HG02973 (cell line): ENCODE results near the gene MED13.

Experiments used
- ATAC-seq: cut with Tn5 transposase; IDR thresholded peaks from one replicate; pipeline ENCODE4 v1.9.1; 2021; ENCODE audit warnings: moderate library complexity; ENCODE audit not compliant: unreplicated experiment

The MED13 gene, protein sequence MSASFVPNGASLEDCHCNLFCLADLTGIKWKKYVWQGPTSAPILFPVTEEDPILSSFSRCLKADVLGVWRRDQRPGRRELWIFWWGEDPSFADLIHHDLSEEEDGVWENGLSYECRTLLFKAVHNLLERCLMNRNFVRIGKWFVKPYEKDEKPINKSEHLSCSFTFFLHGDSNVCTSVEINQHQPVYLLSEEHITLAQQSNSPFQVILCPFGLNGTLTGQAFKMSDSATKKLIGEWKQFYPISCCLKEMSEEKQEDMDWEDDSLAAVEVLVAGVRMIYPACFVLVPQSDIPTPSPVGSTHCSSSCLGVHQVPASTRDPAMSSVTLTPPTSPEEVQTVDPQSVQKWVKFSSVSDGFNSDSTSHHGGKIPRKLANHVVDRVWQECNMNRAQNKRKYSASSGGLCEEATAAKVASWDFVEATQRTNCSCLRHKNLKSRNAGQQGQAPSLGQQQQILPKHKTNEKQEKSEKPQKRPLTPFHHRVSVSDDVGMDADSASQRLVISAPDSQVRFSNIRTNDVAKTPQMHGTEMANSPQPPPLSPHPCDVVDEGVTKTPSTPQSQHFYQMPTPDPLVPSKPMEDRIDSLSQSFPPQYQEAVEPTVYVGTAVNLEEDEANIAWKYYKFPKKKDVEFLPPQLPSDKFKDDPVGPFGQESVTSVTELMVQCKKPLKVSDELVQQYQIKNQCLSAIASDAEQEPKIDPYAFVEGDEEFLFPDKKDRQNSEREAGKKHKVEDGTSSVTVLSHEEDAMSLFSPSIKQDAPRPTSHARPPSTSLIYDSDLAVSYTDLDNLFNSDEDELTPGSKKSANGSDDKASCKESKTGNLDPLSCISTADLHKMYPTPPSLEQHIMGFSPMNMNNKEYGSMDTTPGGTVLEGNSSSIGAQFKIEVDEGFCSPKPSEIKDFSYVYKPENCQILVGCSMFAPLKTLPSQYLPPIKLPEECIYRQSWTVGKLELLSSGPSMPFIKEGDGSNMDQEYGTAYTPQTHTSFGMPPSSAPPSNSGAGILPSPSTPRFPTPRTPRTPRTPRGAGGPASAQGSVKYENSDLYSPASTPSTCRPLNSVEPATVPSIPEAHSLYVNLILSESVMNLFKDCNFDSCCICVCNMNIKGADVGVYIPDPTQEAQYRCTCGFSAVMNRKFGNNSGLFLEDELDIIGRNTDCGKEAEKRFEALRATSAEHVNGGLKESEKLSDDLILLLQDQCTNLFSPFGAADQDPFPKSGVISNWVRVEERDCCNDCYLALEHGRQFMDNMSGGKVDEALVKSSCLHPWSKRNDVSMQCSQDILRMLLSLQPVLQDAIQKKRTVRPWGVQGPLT (N-terminal part only)

DNA sequence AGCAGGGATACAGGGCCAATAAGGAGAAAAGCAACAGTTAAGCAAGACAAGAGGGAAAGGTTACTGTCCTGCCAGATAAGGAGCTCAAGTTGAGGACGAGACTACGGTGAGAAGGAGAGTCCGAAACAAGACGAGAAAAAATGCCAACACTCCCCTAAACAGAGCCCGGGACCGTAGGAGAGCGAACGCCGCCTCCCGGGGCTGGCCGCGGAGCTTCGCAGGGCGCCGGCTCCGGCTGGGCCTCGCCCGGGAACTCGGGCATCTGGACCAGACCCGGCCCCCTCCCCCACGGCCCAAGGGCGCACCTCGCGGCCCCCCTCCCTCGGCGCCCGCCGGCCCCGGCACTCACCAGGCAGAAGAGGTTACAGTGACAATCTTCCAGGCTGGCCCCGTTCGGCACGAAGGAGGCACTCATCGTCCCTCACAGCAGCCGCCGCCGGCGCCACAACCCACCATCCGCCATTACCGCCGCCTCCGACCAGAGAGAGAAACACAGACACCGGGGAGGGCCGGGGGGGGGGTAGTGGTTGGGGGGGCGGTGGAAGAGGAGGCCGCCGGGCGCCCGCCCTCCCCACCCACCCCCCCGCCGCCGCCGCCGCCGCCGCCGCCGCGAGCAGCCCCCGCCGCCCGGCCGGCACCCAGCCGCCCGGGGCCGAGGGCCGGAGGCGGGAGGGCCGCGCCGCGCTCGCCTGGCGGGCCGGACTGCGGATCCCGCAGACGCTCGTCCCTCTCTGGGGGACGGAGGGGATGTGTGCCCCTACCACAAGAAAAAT is at the start of gene MED13:
TSS of gene MED13 (minus strand) at position 488 of the 773 bp plus-strand sequence. CDS start at position 415, 73 bp downstream.
- peak; percentile 28 for ATAC-seq

DNA sequence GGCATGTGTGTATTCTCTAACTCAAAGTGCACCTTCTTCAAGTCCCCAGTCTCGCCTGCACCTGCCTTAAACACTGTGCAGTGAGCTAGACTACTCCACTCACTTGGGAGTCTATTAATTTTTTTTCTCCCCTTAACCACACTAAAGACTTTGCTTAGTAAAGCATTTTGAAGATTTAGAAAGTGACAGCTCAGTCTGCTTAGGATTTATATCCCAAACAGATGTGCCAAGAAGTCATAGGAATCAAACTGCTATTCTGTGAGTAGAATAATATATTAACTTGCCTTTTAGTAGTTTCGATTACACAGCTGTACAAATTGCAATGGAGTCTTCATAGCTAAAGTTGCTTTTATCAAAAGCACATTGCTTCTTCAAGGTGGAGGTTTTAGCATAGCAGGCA is 47.2 kb upstream of the MED13 start:
- no peak for ATAC-seq

DNA sequence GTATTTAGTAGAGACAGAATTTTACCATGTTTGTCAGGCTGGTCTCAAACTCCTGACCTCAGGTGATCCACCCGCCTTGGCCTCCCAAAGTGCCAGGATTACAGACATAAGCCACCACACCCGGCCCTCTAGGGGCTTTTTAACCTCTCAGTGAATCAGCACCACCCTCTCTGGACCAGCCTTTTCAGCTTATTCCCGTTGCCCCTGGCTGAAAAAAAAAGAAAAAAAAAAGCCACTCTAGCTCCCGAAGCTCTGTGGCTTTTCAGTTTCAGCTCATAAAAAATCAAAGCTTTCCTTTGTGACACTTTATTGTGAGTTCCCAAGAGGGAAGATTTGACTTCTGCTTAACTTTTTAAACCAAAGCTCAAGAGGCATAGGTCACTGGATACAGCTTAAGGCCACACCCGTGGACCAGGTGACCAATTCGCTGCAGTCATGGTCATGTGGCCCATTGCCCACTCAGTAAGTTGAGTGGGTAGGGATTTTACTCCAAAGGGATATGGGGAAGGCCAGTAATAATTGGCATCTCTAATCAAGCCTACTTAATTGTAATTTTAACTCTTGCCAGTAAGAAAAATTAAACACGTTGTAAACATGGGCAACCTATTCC is 46.6 kb upstream of the MED13 start:
- ATAC-seq = no peak

DNA sequence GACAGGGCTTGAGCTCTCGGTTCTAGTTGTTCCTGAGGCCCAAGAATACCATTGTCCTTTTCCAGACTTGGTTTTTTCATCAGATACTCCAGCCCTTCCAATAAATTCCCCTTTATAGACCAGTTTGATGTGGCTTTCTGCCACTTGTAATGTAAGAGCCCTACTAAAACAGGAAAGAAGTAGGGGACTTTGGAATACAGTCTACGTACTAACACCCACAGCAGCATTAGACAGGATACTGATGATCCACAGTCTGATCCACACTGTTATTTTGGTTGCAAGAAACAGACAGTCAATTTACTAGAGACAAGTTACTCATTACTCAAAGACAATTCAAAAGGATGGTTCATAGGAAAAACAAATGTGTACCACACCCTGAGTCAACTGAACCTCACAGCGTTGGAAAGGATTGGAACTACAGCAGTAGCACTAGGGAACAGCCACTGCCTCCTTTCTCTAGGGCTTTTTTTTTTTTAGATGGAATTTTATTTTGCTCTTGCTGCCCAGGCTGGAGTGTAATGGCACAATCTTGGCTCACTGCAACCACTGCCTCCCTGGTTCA is 45.9 kb upstream of the MED13 start:
- ATAC-seq = no peak

DNA sequence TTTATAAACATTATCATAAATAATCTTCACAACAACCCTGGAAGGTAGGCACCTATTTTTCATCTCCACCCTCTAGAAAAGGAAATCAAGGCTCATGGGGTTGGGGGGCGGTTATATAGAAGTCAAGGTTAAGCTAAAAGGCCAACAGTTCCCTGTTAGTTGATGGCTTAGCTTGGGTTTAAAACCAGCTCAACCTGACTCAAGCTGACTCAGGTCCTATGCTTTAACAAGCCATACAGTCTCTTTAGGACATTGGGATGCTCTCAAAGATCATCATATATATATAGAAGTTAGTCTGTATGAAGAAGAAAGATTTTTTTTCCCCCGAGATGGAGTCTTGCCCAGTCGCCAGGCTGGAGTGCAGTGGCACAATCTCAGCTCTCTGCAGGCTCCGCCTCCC is 44.8 kb upstream of the MED13 start:
- ATAC-seq = no peak

DNA sequence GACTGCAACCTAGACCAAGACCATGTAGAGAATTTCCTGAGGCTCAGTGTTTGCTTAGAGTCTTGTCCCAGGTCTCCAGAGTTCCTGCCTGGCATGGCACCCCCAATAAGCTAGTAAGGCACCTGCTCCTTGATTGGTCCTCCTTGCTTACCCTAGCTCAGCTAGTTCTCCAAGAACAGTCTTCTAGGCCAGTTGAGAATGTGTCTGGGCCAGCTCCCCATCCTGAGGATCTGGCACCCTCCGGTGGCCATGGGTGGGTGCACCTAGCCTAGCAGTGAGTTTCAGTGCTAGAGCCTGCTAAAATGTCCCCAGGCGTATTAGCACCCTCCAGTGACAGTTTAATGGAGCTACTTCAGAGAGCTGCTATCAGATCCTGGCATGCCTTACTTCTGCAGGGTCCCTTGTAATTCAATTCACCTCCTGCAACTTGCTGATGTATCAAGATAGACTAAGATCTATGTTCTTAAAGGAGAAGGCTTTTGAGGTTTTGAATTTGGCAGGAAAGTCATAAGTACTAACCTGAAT is 44.4 kb upstream of the MED13 start:
- peak; percentile 99 for ATAC-seq

DNA sequence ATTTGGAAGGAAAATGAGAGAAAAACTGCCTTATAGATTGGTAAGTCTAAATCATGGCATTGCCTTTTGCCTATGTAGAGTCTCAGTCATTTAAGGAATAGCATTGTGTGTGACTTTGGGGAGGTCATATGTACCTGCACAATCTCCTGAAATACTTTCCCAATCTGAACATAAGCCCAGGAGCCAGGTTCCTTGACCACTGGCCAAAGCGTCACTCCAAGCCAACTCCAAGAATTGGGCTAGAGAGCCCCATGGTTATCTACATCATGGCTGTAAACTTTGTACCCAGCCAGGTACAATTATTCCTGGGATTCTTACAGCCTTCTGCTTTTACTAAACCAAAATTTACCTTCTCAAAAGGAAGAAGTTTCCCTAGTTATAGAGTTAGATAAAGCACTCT is 40.8 kb upstream of the MED13 start:
- ATAC-seq = no peak

DNA sequence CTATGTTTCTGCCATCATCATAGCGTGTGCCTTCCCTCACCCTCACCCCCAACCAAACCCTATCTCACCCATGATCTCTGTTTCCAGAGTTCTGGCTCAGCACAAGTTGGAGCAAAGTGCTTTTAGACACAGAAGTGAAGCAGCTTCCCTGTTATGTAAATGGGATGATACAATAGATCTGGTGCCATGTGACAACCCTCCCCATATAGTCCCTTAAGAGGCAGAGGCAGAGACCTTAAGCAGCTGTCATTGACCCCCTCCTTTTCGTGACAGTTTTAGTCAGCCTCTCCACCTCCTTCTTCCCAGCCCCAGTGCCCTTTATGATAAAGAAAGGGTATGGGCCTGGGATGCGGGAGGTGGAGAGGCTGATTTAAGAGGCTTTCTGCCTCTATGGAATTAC is 40.3 kb upstream of the MED13 start:
- no peak for ATAC-seq

DNA sequence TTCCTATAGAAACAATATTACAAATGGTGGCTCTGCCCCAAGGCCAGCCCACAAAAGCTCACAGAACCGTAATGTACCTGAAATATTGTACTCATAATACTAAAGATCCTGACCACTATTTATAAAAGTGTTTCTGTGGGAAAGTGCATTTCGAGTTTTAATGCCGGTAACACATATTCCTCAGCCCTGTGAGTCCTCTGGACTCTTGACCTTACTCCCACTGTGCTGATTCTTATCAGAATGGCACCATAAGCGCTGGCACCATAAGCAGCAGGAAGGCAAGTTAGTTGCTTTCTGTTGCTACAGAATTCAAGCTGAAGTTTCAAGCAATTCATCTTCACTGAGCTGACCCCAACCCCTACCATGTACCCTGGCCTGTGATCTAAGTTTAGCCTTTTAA is 36.4 kb upstream of the MED13 start:
- no peak for ATAC-seq

DNA sequence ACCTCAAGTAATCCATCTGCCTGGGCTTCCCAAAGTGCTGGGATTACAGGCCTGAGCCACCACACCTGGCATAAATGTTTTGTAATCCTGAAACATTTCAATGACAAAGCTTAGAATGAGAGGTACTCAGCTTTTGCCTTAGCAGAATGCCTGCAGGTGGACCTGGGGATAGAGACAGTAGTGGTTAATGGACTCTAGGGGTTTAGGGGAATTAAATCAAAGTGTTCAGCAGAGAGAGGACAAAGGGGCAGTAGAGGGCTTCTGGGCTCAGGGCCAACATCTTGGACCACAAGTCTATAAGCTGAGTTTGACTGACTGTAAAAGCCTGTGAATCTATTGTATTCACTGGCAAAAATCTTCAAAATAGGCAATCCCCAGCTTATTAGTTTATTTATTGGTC is 36.0 kb upstream of the MED13 start:
- ATAC-seq = no peak

DNA sequence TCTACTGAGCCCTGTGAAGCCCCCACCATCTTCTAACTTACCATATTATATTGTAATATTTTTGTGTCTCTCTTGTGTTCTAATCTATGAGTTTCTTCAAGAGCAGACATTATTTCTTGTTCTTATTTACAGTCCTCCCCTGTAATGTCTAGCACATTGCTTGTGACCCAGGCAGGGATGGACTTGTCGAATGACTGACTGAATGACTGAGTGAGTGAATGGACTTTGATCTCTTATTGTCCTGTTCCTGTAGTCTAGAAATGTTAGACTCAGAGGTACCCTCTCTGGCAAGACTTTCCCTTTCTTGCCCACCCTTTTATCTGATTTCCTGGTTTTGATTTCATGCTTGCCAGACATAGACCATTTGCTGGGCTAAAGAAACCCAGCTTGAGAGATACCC is 35.0 kb upstream of the MED13 start:
- ATAC-seq = no peak

DNA sequence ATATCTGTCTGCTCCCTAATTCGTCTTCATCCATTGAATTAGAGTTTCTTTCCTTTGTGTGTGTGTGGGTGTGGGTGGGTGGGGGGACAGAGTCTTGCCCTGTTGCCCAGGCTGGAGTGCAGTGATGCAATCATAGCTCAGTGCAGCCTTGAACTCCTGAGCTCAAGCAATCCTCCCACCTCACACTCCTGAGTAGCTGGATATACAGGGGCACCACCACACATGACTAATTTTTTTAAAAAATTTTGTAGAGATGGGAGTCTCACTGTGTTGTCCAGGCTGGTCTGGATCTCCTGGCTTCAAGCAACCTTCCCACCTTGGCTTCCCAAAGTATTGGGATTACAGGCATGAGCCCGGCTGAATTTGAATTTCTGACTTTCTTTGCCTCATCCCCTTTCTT is 34.5 kb upstream of the MED13 start:
- ATAC-seq = no peak

DNA sequence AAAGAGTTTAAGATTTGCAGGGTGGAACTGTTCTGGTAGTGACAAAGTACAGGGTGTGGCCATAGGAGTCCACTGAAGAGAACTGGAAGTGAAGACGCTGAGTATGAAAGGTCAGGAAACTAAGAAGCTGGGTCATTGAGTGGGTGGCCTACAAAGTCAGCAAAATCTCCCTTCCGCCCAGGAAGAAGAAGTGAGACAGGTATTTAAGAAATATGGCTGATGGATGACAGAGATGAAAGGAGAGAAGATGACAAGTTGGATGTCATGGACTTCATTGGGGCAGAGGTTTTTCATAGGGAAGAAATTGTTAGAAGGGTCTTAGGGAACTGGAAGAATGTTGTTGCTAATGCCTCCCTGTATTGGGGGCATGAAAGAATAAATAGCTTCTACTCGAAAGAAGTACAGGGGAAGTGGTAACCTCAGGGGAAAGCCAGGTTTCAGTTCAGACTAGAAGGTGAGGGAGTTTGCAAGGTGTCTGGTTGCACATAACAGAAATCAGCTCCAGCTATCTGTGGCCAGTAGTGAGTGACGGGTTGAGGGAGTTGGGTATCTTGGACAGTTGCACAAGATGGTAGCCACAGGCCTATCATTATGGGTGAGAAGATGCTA is 33.6 kb upstream of the MED13 start:
- ATAC-seq = peak; percentile 87

DNA sequence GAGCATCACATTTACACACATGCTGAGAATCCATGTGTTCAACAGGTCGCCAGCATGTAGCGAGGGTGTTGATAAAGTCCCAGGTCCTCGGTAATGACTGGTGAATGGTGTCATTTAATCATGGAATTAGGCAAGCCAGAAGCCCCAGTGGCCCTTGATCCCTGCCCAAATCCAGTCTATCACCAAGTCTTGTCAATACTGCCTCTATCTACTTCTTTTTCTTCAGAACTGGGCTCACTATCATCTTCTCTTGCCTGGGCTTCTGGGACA is 31.3 kb upstream of the MED13 start:
- ATAC-seq = no peak

DNA sequence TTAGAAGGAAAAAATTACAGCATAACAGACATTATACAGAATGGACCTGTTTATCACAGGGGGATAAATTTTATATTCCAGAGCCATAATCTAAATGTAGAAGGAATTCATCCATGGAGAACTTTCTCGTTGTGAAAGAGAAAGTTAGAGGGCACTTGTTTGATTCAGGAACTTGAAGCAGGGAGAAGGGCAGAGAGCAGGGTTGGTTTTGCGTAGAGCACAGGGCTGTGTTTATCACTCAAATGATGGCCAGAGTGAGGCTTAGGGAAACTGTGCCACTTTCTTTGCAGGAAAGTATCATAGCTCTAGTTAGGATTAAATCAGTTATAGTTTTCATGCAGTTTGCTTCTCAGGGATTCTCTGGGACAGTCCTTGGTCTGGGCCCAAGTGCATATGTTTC is 29.1 kb upstream of the MED13 start:
- ATAC-seq = no peak

DNA sequence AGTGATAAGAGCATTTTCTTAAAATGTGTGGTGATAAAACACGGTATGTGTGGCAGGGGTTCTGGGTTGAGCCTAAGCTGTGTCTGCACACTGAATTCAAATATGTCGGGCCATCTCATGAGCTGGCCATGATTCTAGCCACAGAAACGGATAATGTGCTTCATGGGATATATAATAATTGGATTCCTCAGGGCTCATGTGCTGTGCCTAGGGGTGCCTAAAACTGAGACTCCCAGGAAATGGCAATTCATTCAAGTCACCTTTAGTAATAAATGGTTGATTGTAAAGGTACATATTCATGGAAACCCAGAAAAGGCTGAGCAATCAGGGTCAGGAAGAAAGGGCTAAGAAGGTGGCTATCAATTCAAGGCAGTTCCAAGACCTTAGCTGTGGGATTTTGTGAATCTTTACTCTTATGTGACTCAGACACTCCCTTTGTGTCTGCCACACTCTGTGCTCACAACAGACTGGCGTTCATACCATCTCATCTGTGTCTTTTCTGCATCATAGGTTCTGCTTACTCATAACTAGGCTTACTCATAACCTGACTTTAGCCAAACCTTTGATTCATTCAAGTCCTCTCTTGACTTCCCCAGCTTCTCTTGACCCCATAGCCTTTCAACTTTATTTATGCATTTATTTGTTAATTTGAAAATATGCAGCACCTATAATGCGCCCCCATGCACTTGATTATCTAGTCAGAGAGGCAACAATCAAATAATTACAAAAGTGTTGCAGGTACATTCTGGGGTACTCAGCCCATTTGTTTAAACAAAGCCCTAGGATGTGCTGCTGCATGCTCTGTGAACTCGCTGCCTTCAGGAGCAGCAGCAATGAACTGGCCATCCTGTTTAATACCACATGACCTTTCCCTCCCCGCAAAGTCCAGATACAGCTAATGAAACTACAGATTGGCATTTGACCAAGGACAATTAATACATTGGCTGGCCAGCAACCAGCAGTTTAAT is 28.4 kb upstream of the MED13 start:
- ATAC-seq = peak; percentile 96

DNA sequence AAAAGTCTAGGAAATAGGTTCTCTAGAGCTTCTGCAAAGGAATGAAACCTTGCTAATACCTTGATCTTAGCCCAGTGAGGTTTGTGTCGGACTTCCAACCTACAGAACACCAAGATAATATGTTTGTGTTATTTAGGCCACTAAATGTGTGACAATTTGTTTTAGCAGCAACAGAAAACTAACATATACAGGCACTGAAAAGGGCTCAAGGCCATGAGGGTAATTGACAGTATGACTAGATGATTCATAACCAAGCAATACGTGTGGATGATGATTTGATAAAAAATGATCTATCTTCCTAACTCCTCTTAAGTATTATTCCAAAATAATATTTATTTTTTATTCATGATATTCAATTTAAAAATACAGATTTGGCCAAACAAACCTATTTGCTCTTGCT is 27.7 kb upstream of the MED13 start:
- no peak for ATAC-seq

DNA sequence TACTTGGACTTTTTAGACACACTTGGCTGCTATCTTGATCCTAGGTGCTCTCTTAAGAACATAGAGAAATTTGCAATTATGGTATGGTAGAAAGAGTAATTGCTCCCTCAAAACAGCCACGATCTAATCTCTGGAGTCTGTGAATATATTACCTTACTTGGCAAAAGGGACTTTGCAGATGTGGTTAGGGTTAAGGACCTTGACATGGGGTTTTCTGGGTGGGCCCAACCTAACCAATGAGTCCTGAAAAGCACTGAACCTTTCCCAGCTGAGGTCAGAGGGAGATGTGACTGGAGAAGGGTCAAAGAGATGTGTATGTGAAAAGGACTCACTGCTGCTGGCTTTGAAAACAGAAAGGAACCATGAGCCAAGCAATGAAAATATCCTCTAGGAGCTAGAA is 26.7 kb upstream of the MED13 start:
- ATAC-seq = no peak
